CD4-positive, alpha-beta T cell treated with Interleukin-6 at 100 ng/mL for 8 hours (primary cell): ENCODE measurements around the gene TEAD4.

Source experiments
- DNase-seq: peaks from one replicate; pipeline ENCODE4 v3.0.0-alpha.2; 2020; ENCODE audit warnings: mixed read lengths, low spot score

The TEAD4 gene

DNA sequence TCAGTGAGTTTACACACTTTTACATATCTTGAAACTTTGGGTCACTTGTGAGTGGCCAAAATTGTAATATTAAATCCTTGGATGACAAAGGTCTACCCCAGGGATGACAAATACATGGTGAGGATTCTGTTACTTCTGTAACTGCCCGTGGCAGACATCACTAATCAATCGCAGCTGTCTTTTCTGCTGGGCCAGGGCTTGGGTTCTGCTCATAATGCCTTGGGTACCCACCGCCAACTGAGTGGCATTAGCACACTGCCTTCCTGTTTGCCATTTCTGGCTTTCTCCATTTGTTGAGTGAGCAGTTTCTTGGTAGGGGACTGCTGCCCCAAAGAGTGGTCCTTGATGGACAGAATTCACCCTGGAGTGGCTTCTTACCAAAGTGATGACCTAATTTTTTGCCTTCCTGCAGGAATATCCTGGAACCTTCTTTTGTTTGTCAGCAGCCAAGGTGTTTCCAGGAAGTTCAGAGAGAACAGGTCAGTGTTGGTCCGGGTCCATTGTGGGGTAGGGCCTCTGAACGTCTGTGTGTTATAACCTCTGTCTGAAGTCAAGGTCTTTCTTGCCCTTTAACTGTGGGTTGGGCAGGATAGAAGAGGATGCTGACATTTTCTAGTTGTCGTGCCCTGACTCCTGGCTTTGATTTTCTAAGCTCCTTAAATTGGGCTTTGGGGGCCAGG, 124.2 kb downstream of the TEAD4 start:
- DNase-seq, result no peak

DNA sequence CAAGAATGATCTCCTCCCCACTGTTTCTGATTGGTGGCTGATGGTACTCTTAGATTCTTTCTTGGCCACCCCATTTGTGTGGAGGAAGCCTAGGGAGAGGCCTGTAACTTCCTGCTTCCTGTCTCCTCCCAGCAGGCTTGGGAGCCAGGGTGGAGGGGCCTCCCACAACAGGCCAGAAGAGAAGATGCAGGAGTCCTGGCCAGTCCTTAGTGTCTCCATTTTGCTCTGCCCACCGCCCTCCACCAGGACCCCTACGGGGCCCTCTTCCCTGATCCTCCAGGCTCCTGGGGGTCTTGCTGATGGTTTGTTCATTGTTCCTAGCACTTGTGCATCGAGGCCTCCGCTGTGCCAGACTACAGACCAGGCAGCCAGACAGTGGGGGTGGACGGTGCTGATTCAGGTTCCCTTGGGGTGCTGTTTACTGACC, 124.7 kb downstream of the TEAD4 start:
- no peak for DNase-seq

- DNase-seq, result no peak
Measured at GRCh38 chr12:3084742-3085141, 125.5 kb downstream of the TEAD4 start.

DNA sequence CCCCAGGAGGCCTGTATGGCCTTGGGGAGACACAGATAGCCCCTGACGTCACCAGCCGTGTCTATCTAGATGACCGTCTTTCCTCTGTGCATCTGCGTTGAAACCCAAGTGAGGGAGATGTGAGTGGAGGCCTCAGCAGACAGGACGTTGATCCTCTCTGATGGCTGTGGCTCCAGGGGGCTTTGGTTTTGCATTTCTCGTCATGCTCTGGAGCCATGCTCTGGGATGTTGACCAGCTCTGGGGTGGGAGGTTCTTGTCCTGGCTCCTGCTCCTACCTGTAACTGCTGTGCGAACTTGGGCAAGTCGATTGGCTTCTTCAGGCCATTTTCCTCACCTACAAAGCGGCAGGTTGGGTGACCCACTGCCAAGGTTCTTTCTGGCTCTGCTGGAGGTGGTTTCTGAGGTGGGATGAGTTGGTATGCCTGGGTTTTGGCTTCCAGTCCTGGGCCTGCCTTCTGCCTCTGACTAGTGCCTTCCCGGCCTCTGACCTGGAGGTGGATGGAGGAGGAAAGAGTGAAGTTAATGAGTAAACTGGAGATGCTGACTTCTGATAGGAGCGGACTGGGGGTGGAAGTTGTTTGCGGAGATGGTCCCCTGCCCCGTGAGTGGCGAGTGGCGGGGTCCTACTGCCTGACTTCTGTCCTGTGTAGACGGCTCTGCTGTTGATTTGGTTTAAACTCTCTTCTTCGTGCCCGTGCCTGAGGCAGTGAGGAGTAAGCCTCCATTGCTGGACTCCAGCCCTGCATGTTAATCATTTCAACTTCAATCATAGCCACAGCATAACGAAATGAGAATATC, 126.3 kb downstream of the TEAD4 start:
- DNase-seq, result no peak

DNA sequence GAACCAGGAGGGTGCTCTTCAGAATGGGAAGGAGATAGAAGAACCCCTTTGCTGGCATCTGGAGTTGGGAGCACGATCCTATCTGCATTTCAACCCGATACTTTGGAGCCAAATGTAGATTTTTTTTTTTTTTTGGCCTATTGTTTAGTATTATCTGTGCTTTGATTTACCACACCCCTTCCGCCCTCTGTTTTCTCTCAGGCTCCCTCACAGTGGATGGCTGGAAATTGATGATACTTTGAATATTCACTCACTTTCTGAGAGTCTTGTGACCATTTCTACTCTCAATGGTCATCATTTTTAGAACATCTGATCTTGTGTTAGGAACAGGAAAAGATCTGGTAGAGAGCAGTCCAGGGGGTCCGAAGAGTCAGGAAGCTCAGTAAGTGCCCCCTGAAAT, 127.0 kb downstream of the TEAD4 start:
- no peak for DNase-seq

DNA sequence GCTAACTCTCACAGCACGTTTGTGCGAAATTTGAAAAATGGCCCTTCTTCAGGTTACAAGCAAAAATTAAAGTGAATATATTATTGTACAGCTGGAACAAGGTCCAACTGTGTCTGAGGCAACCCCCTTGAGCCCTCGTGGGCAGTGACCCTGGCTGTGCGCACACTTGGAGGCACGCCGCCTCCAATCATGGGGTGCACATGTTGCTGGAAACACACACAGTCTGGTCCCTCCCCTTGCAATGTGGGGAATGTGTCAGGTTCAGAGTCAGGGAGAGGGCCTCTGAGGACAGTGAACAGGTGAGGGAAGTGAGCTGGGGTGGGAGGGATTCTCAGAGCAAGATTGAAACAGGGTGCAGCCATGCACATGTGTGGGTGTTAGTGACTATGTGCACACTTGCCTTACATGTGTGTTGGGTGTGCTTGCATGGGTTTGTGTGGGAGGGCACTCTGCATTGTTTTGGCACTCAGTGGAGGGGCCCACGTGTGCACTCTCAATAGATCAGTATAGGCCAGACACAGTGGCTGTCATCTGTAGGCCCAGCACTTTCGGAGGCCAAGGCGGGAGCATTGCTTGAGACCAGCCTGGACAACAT, 127.6 kb downstream of the TEAD4 start:
- DNase-seq, result no peak

DNA sequence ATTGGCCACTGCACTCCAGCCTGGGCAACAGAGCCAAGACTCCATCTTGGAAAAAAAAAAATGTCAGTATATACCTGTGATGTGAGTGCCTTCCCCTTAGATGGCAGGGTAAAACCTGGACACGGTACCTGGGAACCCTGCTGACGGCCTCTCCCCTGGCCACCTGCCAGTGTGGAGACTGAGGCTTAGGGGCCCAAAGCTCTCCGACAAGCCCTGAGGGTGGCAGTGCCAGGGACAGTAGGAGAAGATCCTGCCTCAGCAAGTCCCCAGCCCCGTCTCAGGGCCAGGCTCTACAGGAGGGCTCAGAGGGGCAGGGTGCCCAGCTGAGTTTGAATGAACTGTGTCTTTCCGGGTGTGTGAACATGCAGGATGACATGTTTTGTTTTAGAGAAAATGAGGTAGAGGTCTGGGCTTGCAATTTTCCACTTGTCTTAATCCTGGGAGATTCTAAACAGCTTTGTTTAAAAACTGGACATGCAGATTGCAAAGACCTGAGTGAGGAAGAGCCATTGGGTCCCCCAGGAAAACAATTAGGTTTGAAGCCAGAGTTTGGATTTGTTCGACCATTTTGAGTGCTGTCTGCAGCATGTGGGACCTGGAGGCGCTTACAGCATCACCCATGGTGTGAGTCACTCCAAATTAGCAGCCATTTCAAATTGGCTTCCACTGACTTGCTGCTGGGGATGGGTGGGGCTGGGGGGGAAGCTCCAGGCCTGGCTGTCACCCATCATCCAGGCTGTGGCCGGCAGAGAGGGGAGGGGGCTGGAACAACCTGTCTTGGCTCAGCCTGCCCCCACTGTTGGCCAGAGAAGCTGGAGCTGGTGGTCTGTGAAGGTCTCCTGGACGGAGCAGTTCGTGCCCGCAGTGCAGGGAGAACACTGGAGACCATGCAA, 128.8 kb downstream of the TEAD4 start:
- DNase-seq, result no peak

- no peak for DNase-seq
Measured at GRCh38 chr12:3089588-3089987, 130.4 kb downstream of the TEAD4 start.
